Coronary artery (tissue), 2 donors: ENCODE measurements around the gene TYR.
"Not testable (repeated sequence)": the region's sequence is repeated elsewhere in the genome, so short reads cannot be mapped to it uniquely, and the experiment has no call there.

Experiments used
- DNase-seq: peaks from one replicate; pipeline ENCODE4 v3.0.0-alpha.2; 2017; ENCODE audit warnings: low spot score
- H3K27ac ChIP-seq, 2 donors: fragments of 200-600 bp; sonication (generic); one replicate each; pipeline ENCODE4 v1.5.1; 2016 to 2019
- H3K4me3 ChIP-seq: fragments of 200-600 bp; sonication (generic); 2 replicates; pipeline ENCODE4 v1.5.1; 2016; ENCODE audit warnings: mild to moderate bottlenecking, moderate library complexity
- CTCF ChIP-seq: fragments of 200-600 bp; sonication (generic); IDR thresholded peaks from one replicate; pipeline ENCODE4 v1.5.1; 2019; ENCODE audit warnings: antibody characterized with exemption

The TYR gene

GRCh38 chr11:89267660-89268302 lies 90.1 kb downstream of the TYR start:
- no peak for DNase-seq
- TF ChIP-seq CTCF: no peak
- H3K4me3 ChIP-seq: no peak overlapping the region
- no peak overlapping the region for H3K27ac ChIP-seq

- not testable (repeated sequence) for H3K27ac ChIP-seq, DNase-seq, H3K4me3 ChIP-seq
Observed at GRCh38 chr11:89272540-89273088, 94.9 kb downstream of the TYR start.

- not testable (repeated sequence) for H3K27ac ChIP-seq, DNase-seq, H3K4me3 ChIP-seq
Observed at GRCh38 chr11:89273220-89273619, 95.5 kb downstream of the TYR start.

GRCh38 chr11:89275966-89276365 lies 98.3 kb downstream of the TYR start:
- no peak for TF ChIP-seq CTCF
- H3K27ac ChIP-seq: no peak overlapping the region
- no peak for DNase-seq
- no peak overlapping the region for H3K4me3 ChIP-seq

- no peak for TF ChIP-seq CTCF
- no peak overlapping the region for H3K4me3 ChIP-seq
- H3K27ac ChIP-seq: no peak overlapping the region
- no peak for DNase-seq
Observed at GRCh38 chr11:89279176-89279575, 101.5 kb downstream of the TYR start.

GRCh38 chr11:89281032-89281677 lies 103.5 kb downstream of the TYR start:
- DNase-seq, H3K27ac ChIP-seq, H3K4me3 ChIP-seq: not testable (repeated sequence)

- not testable (repeated sequence) for DNase-seq
Observed at GRCh38 chr11:89286601-89287000, 108.9 kb downstream of the TYR start.

GRCh38 chr11:89288004-89288403 lies 110.3 kb downstream of the TYR start:
- not testable (repeated sequence) for H3K4me3 ChIP-seq, DNase-seq, H3K27ac ChIP-seq

More at GRCh38 chr11:89286601-89287000, 108.9 kb downstream of the TYR start:
- H3K4me3 ChIP-seq, H3K27ac ChIP-seq: not testable (repeated sequence)

GRCh38 chr11:89293965-89294679 lies 116.4 kb downstream of the TYR start:
- Histone ChIP-seq H3K4me3 (no peak overlapping the region), H3K27ac (no peak overlapping the region)
- DNase-seq: no peak

GRCh38 chr11:89295023-89295422 lies 117.3 kb downstream of the TYR start:
- DNase-seq, H3K4me3 ChIP-seq, H3K27ac ChIP-seq: not testable (repeated sequence)

More at GRCh38 chr11:89293965-89294679, 116.4 kb downstream of the TYR start:
- no peak for TF ChIP-seq CTCF

- not testable (repeated sequence) for H3K4me3 ChIP-seq, H3K27ac ChIP-seq, DNase-seq
Observed at GRCh38 chr11:89303029-89303428, 125.4 kb downstream of the TYR start.

- not testable (repeated sequence) for DNase-seq, H3K4me3 ChIP-seq, H3K27ac ChIP-seq
Observed at GRCh38 chr11:89308272-89308671, 130.6 kb downstream of the TYR start.

- H3K4me3 ChIP-seq, DNase-seq, H3K27ac ChIP-seq: not testable (repeated sequence)
Observed at GRCh38 chr11:89309321-89309985, 131.8 kb downstream of the TYR start.
